Measurements from ENCODE around the gene POM121C.
"Not testable (repeated sequence)": the region's sequence is repeated elsewhere in the genome, so short reads cannot be mapped to it uniquely, and the experiment has no call there.

POM121C gene

GRCh38 chr7:75439000-75439399, 47.1 kb downstream of the POM121C start:
- not testable (repeated sequence) for H3K4me1 ChIP-seq (ENCODE audit: control insufficient read depth, insufficient read depth, low read length, poor library complexity, severe bottlenecking); H3K27ac ChIP-seq (ENCODE audit: low read depth, low read length, severe bottlenecking); H3K4me3 ChIP-seq (ENCODE audit: extremely low read depth, insufficient read depth, low read length, poor library complexity, severe bottlenecking); H3K9me3 ChIP-seq (ENCODE audit: control insufficient read depth, low read length)
- peaks cover 66% of the 10 kb centered on the region for H3K36me3 ChIP-seq (ENCODE audit: control insufficient read depth, insufficient read depth, low read length)
- 97 to 100% methylated on average over 3 to 4 of the region's 4 CpGs for WGBS, 2 experiments (ENCODE audit: insufficient coverage in 2 of 2)

- H3K4me3 ChIP-seq (ENCODE audit: extremely low read depth, insufficient read depth, low read length, poor library complexity, severe bottlenecking); H3K4me1 ChIP-seq (ENCODE audit: control insufficient read depth, insufficient read depth, low read length, poor library complexity, severe bottlenecking); H3K27ac ChIP-seq (ENCODE audit: low read depth, low read length, severe bottlenecking); H3K9me3 ChIP-seq (ENCODE audit: control insufficient read depth, low read length): not testable (repeated sequence)
- 100% methylated on average over 1 of the region's 15 CpGs; no CpG with 5 or more reads in 1 of the 2 experiments for WGBS, 2 experiments (ENCODE audit: insufficient coverage in 2 of 2)
- H3K36me3 ChIP-seq (ENCODE audit: control insufficient read depth, insufficient read depth, low read length) = peaks cover 25% of the 10 kb centered on the region
Observed at GRCh38 chr7:75423481-75423880, 62.6 kb downstream of the POM121C start.

- H3K27ac ChIP-seq (ENCODE audit: low read depth, low read length, severe bottlenecking); H3K4me3 ChIP-seq (ENCODE audit: extremely low read depth, insufficient read depth, low read length, poor library complexity, severe bottlenecking); H3K9me3 ChIP-seq (ENCODE audit: control insufficient read depth, low read length); H3K4me1 ChIP-seq (ENCODE audit: control insufficient read depth, insufficient read depth, low read length, poor library complexity, severe bottlenecking): not testable (repeated sequence)
- H3K36me3 ChIP-seq (ENCODE audit: control insufficient read depth, insufficient read depth, low read length) = peaks cover 18% of the 10 kb centered on the region
- 98 to 99% methylated on average over 14 to 16 of the region's 50 CpGs for WGBS, 2 experiments (ENCODE audit: insufficient coverage in 2 of 2)
Observed at GRCh38 chr7:75421798-75422710, 64.0 kb downstream of the POM121C start.

GRCh38 chr7:75420152-75420551, 65.9 kb downstream of the POM121C start:
- H3K27ac ChIP-seq (ENCODE audit: low read depth, low read length, severe bottlenecking); H3K4me3 ChIP-seq (ENCODE audit: extremely low read depth, insufficient read depth, low read length, poor library complexity, severe bottlenecking); H3K9me3 ChIP-seq (ENCODE audit: control insufficient read depth, low read length); H3K4me1 ChIP-seq (ENCODE audit: control insufficient read depth, insufficient read depth, low read length, poor library complexity, severe bottlenecking): not testable (repeated sequence)
- 98 to 100% methylated on average over 2 to 9 of the region's 13 CpGs for WGBS, 2 experiments (ENCODE audit: insufficient coverage in 2 of 2)
- peaks cover 24% of the 10 kb centered on the region for H3K36me3 ChIP-seq (ENCODE audit: control insufficient read depth, insufficient read depth, low read length)

GRCh38 chr7:75419693-75420092, 66.4 kb downstream of the POM121C start:
- H3K4me3 ChIP-seq (ENCODE audit: extremely low read depth, insufficient read depth, low read length, poor library complexity, severe bottlenecking); H3K9me3 ChIP-seq (ENCODE audit: control insufficient read depth, low read length); H3K27ac ChIP-seq (ENCODE audit: low read depth, low read length, severe bottlenecking); H3K4me1 ChIP-seq (ENCODE audit: control insufficient read depth, insufficient read depth, low read length, poor library complexity, severe bottlenecking): not testable (repeated sequence)
- H3K36me3 ChIP-seq (ENCODE audit: control insufficient read depth, insufficient read depth, low read length) = peaks cover 24% of the 10 kb centered on the region
- 95 to 97% methylated on average over 5 to 7 of the region's 13 CpGs for WGBS, 2 experiments (ENCODE audit: insufficient coverage in 2 of 2)

- H3K4me3 ChIP-seq (ENCODE audit: extremely low read depth, insufficient read depth, low read length, poor library complexity, severe bottlenecking); H3K9me3 ChIP-seq (ENCODE audit: control insufficient read depth, low read length); H3K4me1 ChIP-seq (ENCODE audit: control insufficient read depth, insufficient read depth, low read length, poor library complexity, severe bottlenecking); H3K27ac ChIP-seq (ENCODE audit: low read depth, low read length, severe bottlenecking): not testable (repeated sequence)
- WGBS, 2 experiments (ENCODE audit: insufficient coverage in 2 of 2) = 97 to 100% methylated on average over 5 to 6 of the region's 13 CpGs
- H3K36me3 ChIP-seq (ENCODE audit: control insufficient read depth, insufficient read depth, low read length) = peaks cover 19% of the 10 kb centered on the region
Observed at GRCh38 chr7:75419210-75419609, 66.9 kb downstream of the POM121C start.

- H3K4me3 ChIP-seq (ENCODE audit: extremely low read depth, insufficient read depth, low read length, poor library complexity, severe bottlenecking); H3K9me3 ChIP-seq (ENCODE audit: control insufficient read depth, low read length); H3K27ac ChIP-seq (ENCODE audit: low read depth, low read length, severe bottlenecking); H3K4me1 ChIP-seq (ENCODE audit: control insufficient read depth, insufficient read depth, low read length, poor library complexity, severe bottlenecking): not testable (repeated sequence)
- 100% methylated on average over 2 to 8 of the region's 20 CpGs for WGBS, 2 experiments (ENCODE audit: insufficient coverage in 2 of 2)
- peaks cover 18% of the 10 kb centered on the region for H3K36me3 ChIP-seq (ENCODE audit: control insufficient read depth, insufficient read depth, low read length)
Observed at GRCh38 chr7:75418292-75418858, 67.7 kb downstream of the POM121C start.

- not testable (repeated sequence) for H3K9me3 ChIP-seq (ENCODE audit: control insufficient read depth, low read length); H3K27ac ChIP-seq (ENCODE audit: low read depth, low read length, severe bottlenecking); H3K4me1 ChIP-seq (ENCODE audit: control insufficient read depth, insufficient read depth, low read length, poor library complexity, severe bottlenecking); H3K4me3 ChIP-seq (ENCODE audit: extremely low read depth, insufficient read depth, low read length, poor library complexity, severe bottlenecking)
- peaks cover 16% of the 10 kb centered on the region for H3K36me3 ChIP-seq (ENCODE audit: control insufficient read depth, insufficient read depth, low read length)
- WGBS, 2 experiments (ENCODE audit: insufficient coverage in 2 of 2) = 94% methylated on average over 5 of the region's 9 CpGs; no CpG with 5 or more reads in 1 of the 2 experiments
Observed at GRCh38 chr7:75416787-75417186, 69.3 kb downstream of the POM121C start.

- not testable (repeated sequence) for H3K9me3 ChIP-seq (ENCODE audit: control insufficient read depth, low read length); H3K4me1 ChIP-seq (ENCODE audit: control insufficient read depth, insufficient read depth, low read length, poor library complexity, severe bottlenecking); H3K27ac ChIP-seq (ENCODE audit: low read depth, low read length, severe bottlenecking); H3K4me3 ChIP-seq (ENCODE audit: extremely low read depth, insufficient read depth, low read length, poor library complexity, severe bottlenecking)
- peaks cover 11% of the 10 kb centered on the region for H3K36me3 ChIP-seq (ENCODE audit: control insufficient read depth, insufficient read depth, low read length)
- WGBS, 2 experiments (ENCODE audit: insufficient coverage in 2 of 2) = 85 to 97% methylated on average over 4 to 5 of the region's 27 CpGs
Observed at GRCh38 chr7:75415829-75416373, 70.2 kb downstream of the POM121C start.

- not testable (repeated sequence) for H3K4me3 ChIP-seq (ENCODE audit: extremely low read depth, insufficient read depth, low read length, poor library complexity, severe bottlenecking); H3K27ac ChIP-seq (ENCODE audit: low read depth, low read length, severe bottlenecking); H3K36me3 ChIP-seq (ENCODE audit: control insufficient read depth, insufficient read depth, low read length); H3K9me3 ChIP-seq (ENCODE audit: control insufficient read depth, low read length); H3K4me1 ChIP-seq (ENCODE audit: control insufficient read depth, insufficient read depth, low read length, poor library complexity, severe bottlenecking)
- 93% methylated on average over 2 of the region's 11 CpGs for WGBS, 2 experiments (ENCODE audit: insufficient coverage in 2 of 2)
Observed at GRCh38 chr7:75415428-75415817, 70.7 kb downstream of the POM121C start.
